AG04450 (cell line): ENCODE results near the gene CLDN15. TPM values are rescaled to one million over a fixed set of nuclear protein-coding genes. Genes with fewer than 3 reads are reported as not detected.
"Not testable (repeated sequence)": the region's sequence is repeated elsewhere in the genome, so short reads cannot be mapped to it uniquely, and the experiment has no call there.

ENCODE experiments used
- CTCF ChIA-PET: fragments of 300-600, 350-600 bp; formaldehyde crosslinking; extraction: SDS; loops from one replicate; lab custom pipeline; 2022; ENCODE audit warnings: antibody characterized with exemption, inconsistent platforms; lab: Charles Lee
- POLR2A ChIA-PET: fragments of 350-600 bp; formaldehyde crosslinking; extraction: SDS; loops from one replicate; lab custom pipeline; 2021; ENCODE audit warnings: antibody characterized with exemption, inconsistent platforms; lab: Yijun Ruan, JAX
- DNase-seq: peaks from one replicate; pipeline ENCODE4 v3.0.0-alpha.2; 2011; ENCODE audit warnings: low read depth, low spot score
- H3K27ac ChIP-seq: one replicate; pipeline ENCODE4 v1.5.1; 2012; ENCODE audit warnings: low read depth, low read length, control low read depth
- H3K27me3 ChIP-seq: one replicate; pipeline ENCODE4 v1.6.0; 2012; ENCODE audit warnings: low read length; ENCODE audit not compliant: control insufficient read depth, insufficient read depth
- H3K4me3 ChIP-seq: 2 replicates; pipeline ENCODE4 v1.5.1; 2011; ENCODE audit warnings: mild to moderate bottlenecking, low read depth, low read length, control low read depth
- H3K9me3 ChIP-seq: 2 replicates; pipeline ENCODE4 v1.5.1; 2012; ENCODE audit warnings: low read length; ENCODE audit not compliant: control insufficient read depth, insufficient read depth
- CTCF ChIP-seq: IDR thresholded peaks from 2 replicates; pipeline ENCODE4 v1.5.1; 2011; ENCODE audit warnings: low read depth, low read length, control low read depth, inconsistent platforms
- polyA minus RNA-seq: library from RNA; depleted of rRNA, polyadenylated mRNA; stranded (reverse); fragments of >200 nt; gene quantifications from 2 replicates; pipeline ENCODE4 v1.2.3, GENCODE V29; 2011; rRNA and poly(A)+ RNA removed
- polyA plus RNA-seq: library from polyadenylated mRNA; depleted of rRNA; stranded (reverse); fragments of >200 nt; gene quantifications from 2 replicates; pipeline ENCODE4 v1.2.3, GENCODE V29; 2011; rRNA removed

The CLDN15 gene
- polyA plus RNA-seq (3.0 and 3.3 TPM in 2 replicates), polyA minus RNA-seq (3.4 and 3.8 TPM in 2 replicates)

- no peak for DNase-seq
- no peak for TF ChIP-seq CTCF
- POLR2A ChIA-PET = no interaction called here
- Histone ChIP-seq H3K27me3 (no peaks in the 10 kb centered on the region), H3K27ac (peak within 1 kb of the TSS; percentile 31), H3K4me3 (no peak within 1 kb of the TSS), H3K9me3 (no peaks in the 10 kb centered on the region)
- CTCF ChIA-PET = interaction anchor here (1.1 kb wide), 1 partner anchor 93 kb away, joined by 3 read pairs; no protein-coding TSS in a partner anchor
Observed at GRCh38 chr7:101237206-101238067, at the start of gene CLDN15. CLDN15 (minus strand) TSS chr7:101237802; CDS start chr7:101237581, 221 bp downstream.

- TF ChIP-seq CTCF = no peak
- ChIA-PET CTCF (no interaction called here), POLR2A (no interaction called here)
- DNase-seq = no peak
- Histone ChIP-seq H3K27me3 (peaks cover 17% of the 10 kb centered on the region), H3K9me3 (peaks cover 2% of the 10 kb centered on the region), H3K4me3 (no peak overlapping the region), H3K27ac (no peak overlapping the region)
Observed at GRCh38 chr7:101287032-101287431, 49.4 kb upstream of the CLDN15 start.

- peaks cover 17% of the 10 kb centered on the region for H3K27me3 ChIP-seq
- POLR2A ChIA-PET, DNase-seq, H3K9me3 ChIP-seq, H3K27ac ChIP-seq, H3K4me3 ChIP-seq: not testable (repeated sequence)
- CTCF ChIA-PET = interaction anchor here (4.2 kb wide), 1 partner anchor 142 kb away, joined by 94 read pairs; no protein-coding TSS in a partner anchor
Observed at GRCh38 chr7:101285880-101286279, 48.3 kb upstream of the CLDN15 start.

GRCh38 chr7:101285171-101285570 lies 47.6 kb upstream of the CLDN15 start:
- DNase-seq = no peak
- CTCF ChIA-PET = interaction anchor here (4.2 kb wide), 1 partner anchor 141 kb away, joined by 94 read pairs; no protein-coding TSS in a partner anchor
- Histone ChIP-seq H3K4me3 (no peak overlapping the region), H3K27ac (no peak overlapping the region), H3K9me3 (peaks cover 2% of the 10 kb centered on the region), H3K27me3 (peaks cover 17% of the 10 kb centered on the region)
- no peak for TF ChIP-seq CTCF
- POLR2A ChIA-PET = interaction anchor here (0.7 kb wide), 1 partner anchor 18 kb away, joined by 7 read pairs; no protein-coding TSS in a partner anchor

GRCh38 chr7:101280912-101281311 lies 43.3 kb upstream of the CLDN15 start:
- CTCF ChIA-PET = interaction anchor here (0.7 to 1.6 kb wide), 6 partner anchors 10 to 524 kb away, joined by 3 to 9 read pairs (median 5); no protein-coding TSS in a partner anchor
- H3K27ac ChIP-seq, H3K9me3 ChIP-seq, H3K4me3 ChIP-seq, DNase-seq, POLR2A ChIA-PET: not testable (repeated sequence)
- H3K27me3 ChIP-seq = peaks cover 13% of the 10 kb centered on the region
